DMS153 treated with DMSO at 0.1 percent for 48 hours (cell line): ENCODE results near the gene MSI2.

ENCODE experiments used
- DNase-seq: peaks from one replicate; lab custom pipeline; 2025; ENCODE audit not compliant: unreplicated experiment; lab: John Stamatoyannopoulos, UW

The MSI2 gene

GRCh38 chr17:57561072-57561861, 304.9 kb downstream of the MSI2 start:
- no peak for DNase-seq

GRCh38 chr17:57562184-57562698, 305.9 kb downstream of the MSI2 start:
- DNase-seq: no peak

- no peak for DNase-seq
Measured at GRCh38 chr17:57563958-57564357, 307.6 kb downstream of the MSI2 start.

- no peak for DNase-seq
Measured at GRCh38 chr17:57565176-57565575, 308.9 kb downstream of the MSI2 start.

DNA sequence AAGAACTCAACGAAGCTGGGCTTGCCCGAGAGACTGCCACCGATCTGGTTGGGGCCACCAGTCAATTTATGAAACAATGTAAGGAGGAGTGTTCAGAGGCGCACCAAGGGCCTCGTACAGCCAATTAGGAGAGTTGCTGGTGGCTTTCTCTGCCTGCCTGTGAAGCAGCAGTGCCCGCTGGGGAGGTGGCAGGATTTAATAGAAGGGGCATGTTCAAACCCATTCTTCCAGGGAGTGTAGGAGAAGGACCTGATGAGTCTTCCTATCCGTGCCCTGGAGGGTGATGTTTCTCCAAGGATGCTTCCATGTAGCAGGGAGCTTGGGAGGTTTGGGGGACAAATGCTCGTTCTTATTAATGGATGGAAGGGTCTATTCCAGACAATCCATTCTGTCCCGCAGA, 310.4 kb downstream of the MSI2 start:
- peak; percentile 46 for DNase-seq

- peak; percentile 94 for DNase-seq
Measured at GRCh38 chr17:57567251-57567650, 310.9 kb downstream of the MSI2 start.

GRCh38 chr17:57568340-57568739, 312.0 kb downstream of the MSI2 start:
- DNase-seq: no peak

- no peak for DNase-seq
Measured at GRCh38 chr17:57569021-57569420, 312.7 kb downstream of the MSI2 start.

DNA sequence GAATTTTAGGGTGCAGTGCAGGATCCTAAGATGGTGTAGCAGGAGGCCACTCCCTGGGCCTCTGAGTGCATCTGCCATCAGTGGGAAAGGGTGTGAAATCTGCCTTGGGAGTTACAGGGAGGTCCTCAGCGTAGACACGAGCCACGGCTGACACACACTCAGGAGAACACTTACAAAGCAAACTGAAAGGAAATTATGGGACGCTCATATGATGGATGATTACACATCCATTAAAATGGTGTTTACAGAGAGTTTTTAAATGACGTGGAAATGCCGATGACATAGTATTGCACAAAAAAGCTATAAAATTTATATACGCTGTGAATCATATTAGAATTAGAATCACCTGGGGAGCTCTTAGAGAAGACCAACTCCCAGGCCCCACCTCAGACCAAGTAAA, 313.5 kb downstream of the MSI2 start:
- DNase-seq: peak; percentile 47

- DNase-seq: no peak
Measured at GRCh38 chr17:57570724-57571344, 314.5 kb downstream of the MSI2 start.

DNA sequence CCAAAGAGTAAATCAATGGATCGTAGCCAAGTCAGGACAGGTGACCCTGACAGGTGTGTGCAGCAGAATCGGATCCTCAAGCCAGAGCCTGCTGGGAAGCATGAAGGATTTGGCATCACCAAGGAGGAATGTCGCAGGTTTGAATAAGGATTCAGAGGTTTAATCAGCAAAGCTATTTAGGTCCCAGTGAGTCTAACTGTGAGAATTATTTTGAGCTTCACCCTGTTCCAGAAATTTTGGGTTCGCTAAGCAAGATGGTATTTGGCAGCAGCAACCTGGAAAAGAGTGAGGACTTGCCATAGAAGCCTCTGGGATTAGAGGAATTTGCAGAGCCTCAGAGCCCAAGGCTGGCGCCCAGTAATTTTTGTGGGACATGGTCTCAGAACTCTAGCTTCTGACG, 315.7 kb downstream of the MSI2 start:
- DNase-seq: no peak

GRCh38 chr17:57572600-57572999, 316.3 kb downstream of the MSI2 start:
- no peak for DNase-seq

DNA sequence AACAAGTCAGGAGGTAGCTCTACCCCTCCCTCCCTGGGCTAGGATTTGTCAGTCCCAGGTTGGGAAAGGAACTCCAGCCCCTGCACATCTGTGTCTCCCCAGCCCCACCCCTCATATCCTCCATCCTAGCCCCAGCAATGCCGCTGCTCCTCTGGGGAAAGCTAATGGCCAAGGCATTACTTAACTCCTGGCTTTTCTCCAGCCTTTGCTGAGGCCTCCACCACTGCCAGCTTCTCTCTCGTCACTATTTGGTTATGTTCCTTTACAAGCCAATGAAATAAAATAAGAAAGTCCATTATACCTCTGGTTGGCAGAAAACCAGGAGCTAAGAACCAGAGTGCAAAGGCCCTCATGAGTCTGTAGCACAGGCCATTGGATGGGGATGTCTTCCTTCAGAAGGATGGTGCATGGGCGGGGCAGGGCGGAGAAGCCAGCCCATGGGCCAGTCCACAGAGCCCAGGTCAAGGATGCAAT, 317.8 kb downstream of the MSI2 start:
- no peak for DNase-seq

DNA sequence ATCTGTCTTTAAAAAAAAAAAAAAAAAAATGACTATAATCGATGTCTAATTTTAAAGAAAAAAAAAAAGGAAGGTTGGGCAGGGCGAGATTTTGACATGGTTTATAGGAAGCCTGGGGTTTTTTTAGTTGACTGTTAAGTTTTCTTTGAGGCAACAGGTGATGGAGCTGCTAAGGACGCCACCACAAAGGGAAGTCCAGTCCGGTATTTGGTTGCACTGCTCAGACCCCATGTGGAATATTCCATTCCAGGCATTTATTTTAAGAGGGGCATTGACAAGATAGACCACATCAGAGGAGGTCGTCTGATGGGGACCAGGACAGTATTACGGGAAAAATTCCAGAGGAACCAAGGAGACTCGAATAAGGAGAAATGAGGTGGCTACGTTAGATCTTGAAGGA, 320.4 kb downstream of the MSI2 start:
- DNase-seq: no peak

GRCh38 chr17:57577751-57578607, 321.7 kb downstream of the MSI2 start:
- peak; percentile 62 for DNase-seq

DNA sequence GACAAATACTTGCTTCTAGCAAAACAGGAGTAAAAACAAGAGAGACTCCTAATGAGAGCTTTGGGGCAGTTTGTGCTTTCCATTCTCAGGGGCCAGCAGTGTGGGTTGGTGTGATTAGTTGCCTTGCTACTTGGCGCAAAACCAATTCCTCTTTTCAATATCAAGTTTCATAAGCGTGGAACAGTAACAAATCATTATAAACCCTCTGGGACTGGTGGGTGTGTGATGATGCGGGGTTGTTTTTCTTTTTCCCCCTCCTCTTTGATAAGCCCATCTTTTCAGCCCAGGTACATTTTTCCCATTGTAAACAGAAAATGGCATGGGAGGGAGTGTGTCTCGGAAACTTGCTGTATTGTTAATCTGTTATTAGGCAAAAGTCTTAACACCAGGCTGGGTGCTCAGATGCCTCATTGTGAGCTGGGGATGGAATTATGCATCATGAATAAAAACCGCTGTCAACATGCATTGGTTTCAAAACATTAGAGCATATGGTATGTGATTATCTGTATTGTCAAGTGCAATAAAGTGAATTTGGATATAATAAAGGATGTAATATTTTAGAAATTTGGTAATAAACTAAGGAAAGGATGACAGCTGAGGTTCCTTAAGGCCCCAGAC, 322.4 kb downstream of the MSI2 start:
- peak; percentile 39 for DNase-seq

DNA sequence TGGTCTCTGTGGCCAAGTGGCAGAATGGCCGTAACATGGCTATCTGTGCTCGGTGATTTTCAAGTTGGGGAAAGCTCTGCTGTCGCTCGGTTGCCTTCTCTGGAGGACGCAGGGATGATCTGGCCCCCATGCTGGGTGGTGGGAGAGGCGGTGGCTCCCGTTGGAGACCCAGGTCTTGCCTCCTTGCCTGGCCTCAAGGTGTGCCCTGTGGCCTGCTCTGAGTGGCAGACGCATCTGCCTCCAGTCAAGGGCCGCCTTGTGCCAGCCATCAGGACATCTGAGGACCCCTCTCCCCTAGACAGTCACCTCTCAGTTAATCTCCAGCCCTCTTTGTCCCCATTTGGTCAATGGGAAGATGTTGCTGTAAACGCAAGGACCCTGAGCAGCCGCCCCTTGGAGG, 322.9 kb downstream of the MSI2 start:
- no peak for DNase-seq

DNA sequence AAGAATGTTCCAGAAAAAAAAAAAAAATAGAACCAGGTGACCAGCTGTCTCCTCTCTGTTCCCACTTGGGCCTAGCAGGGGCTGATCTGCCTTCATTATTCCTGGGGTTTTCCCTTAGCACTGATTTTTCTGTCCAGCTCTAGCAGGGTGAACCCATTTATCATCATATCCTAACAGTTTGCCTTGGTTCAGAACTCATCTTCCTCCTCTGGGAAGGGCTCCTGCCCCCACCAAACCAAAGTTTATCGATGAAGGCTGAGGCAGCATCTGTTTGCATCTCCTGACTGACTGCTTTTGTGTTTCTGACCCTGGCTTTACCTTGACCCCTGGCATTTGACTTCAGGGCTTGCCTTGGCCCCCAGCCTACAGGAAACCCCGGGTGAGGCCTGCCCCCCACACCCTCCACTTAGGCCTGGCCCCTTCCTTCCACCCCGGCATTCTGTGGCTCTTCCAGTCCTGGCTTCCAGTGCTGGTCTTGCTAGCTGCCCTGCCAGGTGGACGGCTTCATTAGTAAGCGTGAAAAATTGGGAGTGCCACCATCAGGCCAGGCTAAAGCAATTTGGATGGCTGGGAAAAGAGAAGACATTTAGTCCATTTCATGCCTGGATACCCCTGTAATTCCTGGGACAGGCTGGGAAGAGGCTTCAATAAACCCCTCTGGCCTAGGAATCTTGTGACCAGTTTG, 323.9 kb downstream of the MSI2 start:
- no peak for DNase-seq

GRCh38 chr17:57582881-57583756, 326.8 kb downstream of the MSI2 start:
- no peak for DNase-seq
